ENCODE measurements around the gene DCAF4L1. TPM values are rescaled to one million over a fixed set of nuclear protein-coding genes. Genes with fewer than 3 reads are reported as not detected.

The DCAF4L1 gene
- polyA plus RNA-seq (ENCODE audit: insufficient read length in 4 of 4) = under 1 TPM; 0.05 to 0.41 (median 0.12) TPM

DNA sequence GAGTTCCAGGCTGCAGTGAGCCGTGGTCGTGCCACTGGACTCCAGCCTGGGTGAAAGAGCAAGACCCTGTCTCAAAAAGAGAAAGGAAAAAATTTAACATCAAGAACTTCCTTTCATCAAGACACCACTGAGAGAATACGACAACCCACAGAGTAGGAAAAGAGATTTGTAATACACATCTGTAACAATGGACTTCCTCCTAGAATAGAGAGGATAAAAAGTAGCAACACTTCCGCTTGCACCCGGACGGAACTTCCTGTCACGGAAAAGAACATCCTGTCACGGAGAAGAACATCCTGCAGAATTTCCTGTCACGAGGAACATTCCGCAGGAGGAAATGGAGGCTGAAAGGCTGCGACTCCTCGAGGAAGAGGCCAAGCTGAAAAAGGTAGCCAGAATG, at the start of gene DCAF4L1:
Gene DCAF4L1 (plus strand): TSS at position 301 of the 400 bp plus-strand sequence. CDS start 37 bp downstream, at position 338.
- no peak for DNase-seq (ENCODE audit: low read depth in 4 of 4, low spot score in 3 of 4)

- no peak for DNase-seq (ENCODE audit: low read depth in 4 of 4, low spot score in 3 of 4)
Observed at GRCh38 chr4:41932988-41933387, 48.6 kb upstream of the DCAF4L1 start.

- DNase-seq (ENCODE audit: low read depth in 4 of 4, low spot score in 3 of 4) = no peak
Observed at GRCh38 chr4:41933997-41934503, 47.5 kb upstream of the DCAF4L1 start.

DNA sequence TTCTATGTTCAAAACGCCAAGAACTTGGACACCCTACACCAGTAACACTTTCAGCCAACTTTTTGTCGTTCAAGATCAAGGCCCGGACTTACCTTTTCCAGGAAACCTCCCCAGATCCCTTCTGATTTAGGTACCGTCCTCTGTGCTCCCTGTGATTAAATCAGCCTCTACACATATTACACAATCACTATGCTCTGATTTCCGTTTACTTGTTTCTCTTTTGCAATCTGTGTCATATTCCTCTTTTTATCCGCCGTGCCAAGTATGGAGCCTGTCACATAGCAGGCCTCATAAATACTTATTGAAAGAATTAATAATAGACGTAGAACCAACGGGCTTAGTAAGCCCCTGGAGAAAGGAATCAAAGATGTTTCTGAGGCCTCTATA, 47.0 kb upstream of the DCAF4L1 start:
- no peak for DNase-seq (ENCODE audit: low read depth in 4 of 4, low spot score in 3 of 4)

- DNase-seq (ENCODE audit: low read depth in 4 of 4, low spot score in 3 of 4) = peak; percentile 71 to 78 (median 74)
Observed at GRCh38 chr4:41934901-41935651, 46.5 kb upstream of the DCAF4L1 start, which contains the start of gene TMEM33. TMEM33 (plus strand) TSS chr4:41935429; CDS start chr4:41935485, 56 bp downstream.

DNA sequence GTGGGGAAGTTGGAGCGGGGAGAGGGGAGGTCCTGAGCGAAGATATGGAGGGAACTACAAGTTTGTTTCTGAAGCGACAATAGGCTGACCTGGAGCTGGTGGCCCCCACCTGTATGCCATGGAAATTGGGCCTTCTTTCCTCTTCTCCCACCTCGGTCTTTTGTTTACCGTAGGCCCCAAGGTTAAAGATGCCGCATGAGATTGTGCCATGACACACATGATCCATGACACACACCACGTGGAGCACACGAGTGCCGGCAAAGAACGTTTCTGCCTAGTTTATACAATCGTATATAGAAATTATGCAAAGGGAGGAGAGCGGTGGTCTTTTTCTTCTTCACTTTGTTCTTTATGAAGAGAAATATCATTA, 45.9 kb upstream of the DCAF4L1 start:
- DNase-seq (ENCODE audit: low read depth in 4 of 4, low spot score in 3 of 4) = peak in 1 of 4 donors; percentile 2

GRCh38 chr4:41939016-41939626, 42.4 kb upstream of the DCAF4L1 start:
- no peak for DNase-seq (ENCODE audit: low read depth in 4 of 4, low spot score in 3 of 4)

- no peak for DNase-seq (ENCODE audit: low read depth in 4 of 4, low spot score in 3 of 4)
Observed at GRCh38 chr4:41940834-41941233, 40.7 kb upstream of the DCAF4L1 start.

- DNase-seq (ENCODE audit: low read depth in 4 of 4, low spot score in 3 of 4) = no peak
Observed at GRCh38 chr4:41943506-41943905, 38.0 kb upstream of the DCAF4L1 start.

- no peak for DNase-seq (ENCODE audit: low read depth in 4 of 4, low spot score in 3 of 4)
Observed at GRCh38 chr4:41944089-41944488, 37.5 kb upstream of the DCAF4L1 start.

- DNase-seq (ENCODE audit: low read depth in 4 of 4, low spot score in 3 of 4) = no peak
Observed at GRCh38 chr4:41949531-41949930, 32.0 kb upstream of the DCAF4L1 start.

DNA sequence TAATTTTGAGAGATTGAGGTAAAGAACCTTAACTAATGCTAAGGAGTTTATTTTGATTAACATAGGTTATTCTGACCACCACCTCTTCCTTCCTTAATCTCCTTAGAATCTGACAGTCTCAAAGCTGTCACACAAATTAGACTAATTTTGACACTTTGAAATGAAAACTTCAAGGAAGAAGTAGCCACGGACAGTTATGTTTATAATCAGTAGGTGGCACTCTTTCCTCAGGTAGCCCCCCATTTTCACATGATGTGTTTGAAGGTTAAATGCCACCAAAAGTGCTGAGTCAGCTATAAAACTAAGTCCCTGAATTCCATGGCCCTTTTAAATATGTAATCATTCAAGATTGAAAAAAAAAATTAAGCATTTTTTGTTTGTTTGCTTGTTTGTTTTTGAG, 23.9 kb upstream of the DCAF4L1 start:
- DNase-seq (ENCODE audit: low read depth in 4 of 4, low spot score in 3 of 4) = no peak

DNA sequence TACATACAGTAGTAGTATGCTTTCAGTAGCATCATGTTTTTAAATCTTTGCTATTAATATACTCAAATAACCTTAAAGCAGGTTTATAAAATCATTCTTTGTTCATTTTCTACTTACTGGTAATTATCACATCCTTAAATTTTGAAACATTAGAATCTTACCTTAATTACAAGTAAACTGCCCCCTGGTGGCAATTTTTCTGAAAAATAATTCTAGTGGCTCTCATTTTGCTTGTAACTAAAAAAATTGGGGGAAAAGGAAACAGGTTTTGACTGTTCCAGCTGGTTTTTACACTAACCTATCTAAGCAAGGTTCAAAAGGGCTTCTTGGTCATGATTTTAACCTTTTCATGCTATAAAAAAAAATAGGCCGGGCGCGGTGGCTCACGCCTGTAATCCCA, 18.5 kb upstream of the DCAF4L1 start:
- DNase-seq (ENCODE audit: low read depth in 4 of 4, low spot score in 3 of 4) = no peak

DNA sequence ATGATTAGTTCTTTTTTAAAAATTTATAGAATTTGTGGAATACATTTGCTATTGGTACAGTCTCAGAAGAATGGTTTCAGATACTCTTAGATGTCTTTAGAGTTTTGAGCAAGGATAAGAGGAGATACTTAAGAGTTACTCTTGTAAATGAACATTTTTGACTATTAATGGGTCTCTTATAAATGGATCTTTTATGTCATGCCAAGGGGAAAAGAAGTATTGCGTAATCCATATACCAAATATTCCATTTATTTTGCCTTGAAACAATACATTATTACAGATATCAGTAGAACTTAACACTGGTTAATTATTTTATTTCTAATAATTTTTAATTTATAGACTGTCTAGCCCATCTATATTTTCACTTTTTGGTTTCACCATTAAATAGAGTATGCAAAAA, 17.2 kb upstream of the DCAF4L1 start:
- DNase-seq (ENCODE audit: low read depth in 4 of 4, low spot score in 3 of 4) = no peak

GRCh38 chr4:41967392-41967791, 14.2 kb upstream of the DCAF4L1 start:
- no peak for DNase-seq (ENCODE audit: low read depth in 4 of 4, low spot score in 3 of 4)

GRCh38 chr4:41969671-41970070, 11.9 kb upstream of the DCAF4L1 start:
- DNase-seq (ENCODE audit: low read depth in 4 of 4, low spot score in 3 of 4) = no peak

DNA sequence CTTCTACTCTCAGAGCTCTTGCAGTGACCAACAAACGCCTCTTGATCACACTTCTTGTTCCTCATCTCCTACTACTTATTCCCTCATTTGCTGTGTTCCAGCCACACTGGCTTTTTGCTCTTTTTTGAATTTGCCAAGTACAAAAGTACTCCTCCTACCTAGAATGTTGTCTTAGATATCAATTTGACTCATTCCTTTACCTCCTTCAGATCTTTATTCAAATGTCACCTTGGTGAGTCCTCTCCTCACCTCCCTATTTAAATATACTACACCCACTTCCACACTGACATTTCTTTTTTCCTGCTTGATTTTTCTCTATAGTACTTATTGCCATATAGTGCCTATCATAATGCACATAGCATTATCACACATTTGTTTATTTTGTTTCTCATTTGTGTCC, 6.2 kb upstream of the DCAF4L1 start:
- DNase-seq (ENCODE audit: low read depth in 4 of 4, low spot score in 3 of 4) = no peak

DNA sequence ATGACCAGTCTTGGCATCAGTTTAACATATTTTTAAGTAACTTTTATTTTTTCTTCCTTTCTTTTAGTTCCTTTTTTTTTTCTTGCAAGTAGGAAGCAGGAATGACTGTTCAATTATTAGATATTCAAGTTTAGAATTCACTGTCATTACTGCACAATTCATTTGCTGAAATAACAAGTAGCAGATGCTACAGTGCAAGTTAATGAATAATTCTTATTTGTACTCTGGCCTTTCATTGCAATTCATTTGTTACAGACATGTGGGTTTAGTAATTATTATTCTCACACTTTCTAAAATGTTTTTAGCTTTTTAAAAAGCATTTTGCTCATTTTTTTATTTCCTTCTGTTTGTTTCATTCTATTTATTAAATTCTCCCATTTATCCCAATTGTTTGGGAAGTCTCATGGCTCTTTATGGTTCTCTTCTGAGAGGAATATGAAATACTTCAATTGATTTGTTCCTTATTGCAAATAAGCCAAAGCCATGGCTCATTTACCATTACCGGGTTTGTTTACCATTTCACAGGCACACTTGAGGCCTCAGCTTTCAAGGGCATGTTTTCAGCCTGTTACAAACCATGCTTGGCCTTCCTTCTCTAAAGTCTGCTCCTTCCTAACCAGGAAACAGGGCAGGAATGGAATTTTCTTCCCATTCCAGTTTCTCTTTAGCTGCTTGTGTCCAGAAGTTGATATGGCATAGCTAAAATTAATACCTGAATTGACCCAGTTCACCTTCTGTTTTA, 4.6 kb upstream of the DCAF4L1 start:
- DNase-seq (ENCODE audit: low read depth in 4 of 4, low spot score in 3 of 4) = no peak

- DNase-seq (ENCODE audit: low read depth in 4 of 4, low spot score in 3 of 4) = no peak
Observed at GRCh38 chr4:41977709-41978108, 3.8 kb upstream of the DCAF4L1 start.

DNA sequence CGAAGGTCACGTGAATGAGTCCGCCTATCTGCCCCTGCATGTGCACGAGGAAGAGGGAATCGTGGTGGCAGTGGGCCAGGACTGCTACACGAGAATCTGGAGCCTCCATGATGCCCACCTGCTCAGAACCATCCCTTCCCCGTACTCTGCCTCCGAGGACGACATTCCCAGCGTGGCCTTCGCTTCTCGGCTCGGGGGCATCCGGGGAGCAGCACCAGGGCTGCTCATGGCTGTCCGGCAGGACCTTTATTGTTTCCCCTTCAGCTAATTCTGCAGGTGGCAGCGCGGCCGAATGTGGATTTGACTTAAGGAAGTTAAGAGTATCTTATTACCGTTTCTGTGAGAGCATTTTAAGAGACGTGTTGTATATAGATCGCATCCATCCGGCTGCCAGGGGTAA, 1.2 kb downstream of the DCAF4L1 start:
- no peak for DNase-seq (ENCODE audit: low read depth in 4 of 4, low spot score in 3 of 4)

DNA sequence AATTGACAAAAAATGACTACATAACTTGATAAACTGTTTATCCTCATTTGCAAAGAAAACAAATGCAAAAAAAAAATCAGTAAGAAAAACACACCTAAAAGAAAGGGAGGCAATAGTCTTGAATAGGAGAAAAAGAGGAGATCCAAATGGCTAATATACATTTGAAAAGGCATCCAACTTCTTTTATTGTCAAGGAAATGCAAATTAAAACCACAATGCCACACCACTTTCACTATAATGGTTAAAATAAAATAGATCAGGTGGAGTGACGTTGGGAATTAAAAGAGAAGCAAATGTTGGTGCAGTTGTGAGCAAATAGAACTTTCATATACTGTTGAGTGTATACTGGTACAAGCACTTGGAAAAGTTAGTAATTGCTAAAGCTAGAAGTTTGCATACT, 3.6 kb downstream of the DCAF4L1 start:
- DNase-seq (ENCODE audit: low read depth in 4 of 4, low spot score in 3 of 4) = no peak

Measured in left renal pelvis (tissue), 4 donors.